ENCODE data around the gene BTNL9. TPM values are rescaled to one million over a fixed set of nuclear protein-coding genes. Genes with fewer than 3 reads are reported as not detected.

The BTNL9 gene
- total and polyA plus RNA-seq, 2 of the 8 experiments (the other 6 are each of a cell fraction or from before 2014, with no cell fraction given) = 0.23 to 0.89 TPM

GRCh38 chr5:181069767-181070491 is 29.9 kb downstream of the BTNL9 start:
- no peaks in the 10 kb centered on the region for H3K23me2 ChIP-seq (ENCODE audit: low read depth, low read length)
- peak overlapping the region in 3 of 4 experiments; percentile 14 to 49 (median 23); a peak in 6 of 8 replicates for H3K4me3 ChIP-seq (ENCODE audit: extremely low read depth in 1 of 4, insufficient read depth in 2 of 4, low read depth in 3 of 4, low read length in 4 of 4)
- peaks cover 0 to 5% (median 3%) of the 10 kb centered on the region in 4 experiments; a peak in 3 of 7 replicates for H3K4me1 ChIP-seq (replicated peaks in 1 of 4; ENCODE audit: control insufficient read depth in 3 of 4, insufficient read depth in 4 of 4, low read length in 3 of 4)
- H3K36me3 ChIP-seq (ENCODE audit: control insufficient read depth in 2 of 4, insufficient read depth in 4 of 4, low read length in 3 of 4) = no peaks in the 10 kb centered on the region
- H2AFZ ChIP-seq (ENCODE audit: low read length) = peak overlapping the region; percentile 27; the same call in 1 of the 2 replicates
- no peak overlapping the region for H2BK20ac ChIP-seq (ENCODE audit: low read length)
- H3K9ac ChIP-seq (replicated peaks in 1 of 4; ENCODE audit: extremely low read depth in 1 of 4, low read depth in 3 of 4, low read length in 3 of 4) = no peak overlapping the region
- no peak overlapping the region for H4K5ac ChIP-seq (ENCODE audit: insufficient read length, low read depth, low read length)
- H4K20me1 ChIP-seq (replicated peaks in 1 of 2; ENCODE audit: control insufficient read depth in 1 of 2, insufficient read depth in 2 of 2, low read length in 2 of 2) = no peaks in the 10 kb centered on the region
- no peak overlapping the region for H2BK5ac ChIP-seq (ENCODE audit: low read depth, low read length)
- H3K23ac ChIP-seq (ENCODE audit: insufficient read length) = no peak overlapping the region
- ChIA-PET POLR2A (ENCODE audit: partially characterized antibody) (interaction anchor here (0.6 to 2.9 kb wide), 3 partner anchors 12 to 30 kb away, joined by 3 to 10 read pairs (median 7); no protein-coding TSS in a partner anchor), CTCF (ENCODE audit: partially characterized antibody) (interaction anchor here (1.5 to 2.6 kb wide), 2 partner anchors 14 to 15 kb away, joined by 6 to 13 read pairs; no protein-coding TSS in a partner anchor)
- 45% methylated on average over 25 of the region's 26 CpGs; no CpG with 5 or more reads in 1 of the 2 experiments for WGBS, 2 experiments (ENCODE audit: extremely low coverage in 1 of 2, insufficient coverage in 1 of 2, insufficient read length in 1 of 2, insufficient replicate concordance in 2 of 2, low coverage in 1 of 2, low lambda C conversion rate in 2 of 2, missing lambda C conversion rate in 1 of 2)
- no peaks in the 10 kb centered on the region; a peak in 2 of 7 replicates for H3K27me3 ChIP-seq (replicated peaks in 1 of 4; ENCODE audit: control insufficient read depth in 3 of 4, extremely low read depth in 1 of 4, insufficient read depth in 3 of 4, low read length in 3 of 4)
- no peak overlapping the region for H3K4ac ChIP-seq (replicated peaks; ENCODE audit: insufficient read length, low read depth, low read length)
- no peak overlapping the region for H2BK15ac ChIP-seq (ENCODE audit: low read length)
- H3K79me1 ChIP-seq (ENCODE audit: low read depth, low read length) = no peaks in the 10 kb centered on the region
- H3K27ac ChIP-seq (ENCODE audit: low read depth, low read length) = no peak overlapping the region
- H3K9me3 ChIP-seq (ENCODE audit: insufficient read depth in 2 of 2, low read depth in 1 of 2, low read length in 1 of 2) = peaks cover 5 to 20% of the 10 kb centered on the region in 2 experiments
- no peak overlapping the region for H2BK12ac ChIP-seq (ENCODE audit: low read depth, low read length)
- no peak overlapping the region for H4K91ac ChIP-seq (replicated peaks; ENCODE audit: insufficient read length, low read length)
- no peak overlapping the region for H2BK120ac ChIP-seq (replicated peaks; ENCODE audit: low read depth, low read length)
- DNase-seq (ENCODE audit: low read depth in 1 of 2, low spot score in 2 of 2) (peak in 1 of 2 experiments; percentile 85), FAIRE-seq (peak; percentile 39)
- H3K18ac ChIP-seq (ENCODE audit: extremely low read depth, low read length) = no peak overlapping the region
- H3K56ac ChIP-seq (replicated peaks; ENCODE audit: insufficient read length, low read depth, low read length) = no peak overlapping the region
- H3K4me2 ChIP-seq (ENCODE audit: insufficient read depth in 1 of 2, low read depth in 2 of 2, low read length in 2 of 2) = peak overlapping the region; percentile 50 to 58
- H3K79me2 ChIP-seq (ENCODE audit: control insufficient read depth in 1 of 2, insufficient read depth in 2 of 2, low read length in 2 of 2) = no peaks in the 10 kb centered on the region
- no peak overlapping the region for H3K14ac ChIP-seq (ENCODE audit: insufficient read length)
- H4K8ac ChIP-seq (ENCODE audit: extremely low read depth, insufficient read depth, low read length) = no peak overlapping the region
- H2AK5ac ChIP-seq (ENCODE audit: low read depth, low read length) = no peak overlapping the region
- TF ChIP-seq BCL11A (IDR thresholded peaks at IDR 0.05; ENCODE audit: low read depth in 2 of 2, low read length in 2 of 2) = no peak
- peak; percentile 80 for TF ChIP-seq TAF1 (IDR thresholded peaks at IDR 0.05; ENCODE audit: low read depth, low read length)
- TF ChIP-seq RBBP5 (IDR thresholded peaks at IDR 0.05; ENCODE audit: borderline replicate concordance, low read depth, low read length) = no peak
- no peak for TF ChIP-seq NRF1 (IDR thresholded peaks at IDR 0.05; ENCODE audit: low read depth, low read length)
- TF ChIP-seq POLR2A (IDR thresholded peaks at IDR 0.05; ENCODE audit: control extremely low read depth in 1 of 2, low read depth in 2 of 2, low read length in 2 of 2) = peak; percentile 50 to 85
- peak; percentile 72 for TF ChIP-seq NANOG (IDR thresholded peaks at IDR 0.05; ENCODE audit: insufficient read depth, low read depth, low read length, poor library complexity, severe bottlenecking)
- TF ChIP-seq ATF2 (IDR thresholded peaks at IDR 0.05; ENCODE audit: low read length) = peak; percentile 97
- no peak for TF ChIP-seq EP300 (IDR thresholded peaks at IDR 0.05; ENCODE audit: borderline replicate concordance in 1 of 2, low read depth in 2 of 2, low read length in 2 of 2)
- TF ChIP-seq SP1 (IDR thresholded peaks at IDR 0.05; ENCODE audit: low read depth, low read length) = peak; percentile 57; the same call in 1 of the 2 replicates
- TF ChIP-seq KDM1A (IDR thresholded peaks at IDR 0.05; ENCODE audit: borderline replicate concordance, low read length) = no peak
